ENCODE results near the gene NRCAM.

GRCh38 chr7:108200326-108200725 is 255.9 kb downstream of the NRCAM start:
- no peak for TF ChIP-seq SP1 (IDR thresholded peaks at IDR 0.05)
- no peak for TF ChIP-seq ZNF384 (IDR thresholded peaks at IDR 0.05)
- TF ChIP-seq SUZ12 (IDR thresholded peaks at IDR 0.05), result no peak
- TF ChIP-seq TARDBP (IDR thresholded peaks at IDR 0.05), result no peak
- TF ChIP-seq FOXM1 (IDR thresholded peaks at IDR 0.05; ENCODE audit: borderline replicate concordance), result no peak
- TF ChIP-seq CTBP1 (IDR thresholded peaks at IDR 0.05; ENCODE audit: borderline replicate concordance), result no peak
- TF ChIP-seq BHLHE40 (IDR thresholded peaks at IDR 0.05; ENCODE audit: borderline replicate concordance), result no peak
- TF ChIP-seq NFRKB (IDR thresholded peaks at IDR 0.05), result no peak
- TF ChIP-seq L3MBTL2 (conservative IDR thresholded peaks at IDR 0.05), result no peak
- no peak for TF ChIP-seq FOXA1 (IDR thresholded peaks at IDR 0.05)
- TF ChIP-seq PKNOX1 (IDR thresholded peaks at IDR 0.05), result no peak
- no peak for TF ChIP-seq ELF4 (IDR thresholded peaks at IDR 0.05)
